Erythroblast (primary cell): Measurements from ENCODE around the gene MBTD1.

Experiments
- GATA1 ChIP-seq: IDR thresholded peaks from 2 replicates; pipeline ENCODE4 v1.6.1; 2011; ENCODE audit warnings: low read depth, mild to moderate bottlenecking, control low read depth, low read length, moderate library complexity
- POLR2A ChIP-seq: IDR thresholded peaks from 2 replicates; pipeline ENCODE4 v1.6.1; 2011; ENCODE audit warnings: mild to moderate bottlenecking, low read length

DNA sequence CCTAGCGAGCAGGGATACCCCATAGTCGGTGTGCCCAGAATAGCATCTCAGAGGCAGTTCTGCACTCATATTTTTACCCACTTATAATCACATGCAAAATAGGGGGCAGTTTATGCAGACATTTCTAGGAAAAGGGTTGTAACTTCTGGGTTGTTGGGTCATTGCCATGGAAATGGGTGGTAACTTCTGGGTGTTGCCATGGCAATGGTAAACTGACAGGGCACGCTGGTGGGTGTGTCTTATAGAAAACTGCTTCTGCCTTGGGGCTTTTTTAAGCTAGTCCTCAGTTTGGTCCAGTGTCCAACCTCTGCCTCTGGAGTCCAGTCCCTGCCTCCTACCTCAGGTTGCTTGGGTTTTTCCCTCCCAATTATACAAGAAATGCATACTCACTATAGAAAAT, 131.8 kb downstream of the MBTD1 start:
- no peak for TF ChIP-seq POLR2A
- no peak for TF ChIP-seq GATA1
